ENCODE results near the gene PUM2.
"Not testable (repeated sequence)": the region's sequence is repeated elsewhere in the genome, so short reads cannot be mapped to it uniquely, and the experiment has no call there.

The PUM2 gene

GRCh38 chr2:20369366-20369765, 18.7 kb upstream of the PUM2 start:
- no peak for DNase-seq (ENCODE audit: low read depth in 3 of 3)

GRCh38 chr2:20368706-20369105, 18.1 kb upstream of the PUM2 start:
- DNase-seq (ENCODE audit: low read depth in 3 of 3), result no peak

GRCh38 chr2:20367929-20368328, 17.3 kb upstream of the PUM2 start:
- not testable (repeated sequence) for DNase-seq (ENCODE audit: low read depth in 3 of 3)

DNA sequence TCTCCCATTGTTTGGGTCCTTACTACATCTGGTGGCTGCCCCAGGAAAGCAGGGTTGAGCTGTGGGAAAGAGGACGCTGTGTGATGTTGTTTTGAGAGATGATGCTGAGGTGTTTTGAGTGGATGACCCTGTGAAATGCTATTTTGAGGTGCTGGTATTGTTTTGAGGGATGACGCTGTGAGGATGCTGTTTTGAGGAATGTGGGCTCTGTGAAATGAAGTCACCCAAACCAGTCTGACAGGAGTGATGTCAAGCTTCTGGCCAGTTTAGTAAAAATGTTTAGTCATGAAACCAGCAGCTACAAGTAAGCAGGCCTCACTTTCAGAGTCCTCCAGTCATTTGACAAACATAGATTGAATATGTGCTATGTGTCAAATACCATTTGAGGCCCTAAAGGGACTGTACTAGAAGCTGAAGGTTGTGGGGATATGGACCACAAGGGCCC, 16.1 kb upstream of the PUM2 start:
- DNase-seq (ENCODE audit: low read depth in 3 of 3), result no peak

GRCh38 chr2:20365249-20365817, 14.7 kb upstream of the PUM2 start:
- no peak for DNase-seq (ENCODE audit: low read depth in 3 of 3)

- DNase-seq (ENCODE audit: low read depth in 3 of 3), result no peak
Measured at GRCh38 chr2:20363578-20363977, 12.9 kb upstream of the PUM2 start.

GRCh38 chr2:20362701-20363435, 12.2 kb upstream of the PUM2 start:
- no peak for DNase-seq (ENCODE audit: low read depth in 3 of 3)

GRCh38 chr2:20361893-20362292, 11.2 kb upstream of the PUM2 start:
- DNase-seq (ENCODE audit: low read depth in 3 of 3), result no peak

DNA sequence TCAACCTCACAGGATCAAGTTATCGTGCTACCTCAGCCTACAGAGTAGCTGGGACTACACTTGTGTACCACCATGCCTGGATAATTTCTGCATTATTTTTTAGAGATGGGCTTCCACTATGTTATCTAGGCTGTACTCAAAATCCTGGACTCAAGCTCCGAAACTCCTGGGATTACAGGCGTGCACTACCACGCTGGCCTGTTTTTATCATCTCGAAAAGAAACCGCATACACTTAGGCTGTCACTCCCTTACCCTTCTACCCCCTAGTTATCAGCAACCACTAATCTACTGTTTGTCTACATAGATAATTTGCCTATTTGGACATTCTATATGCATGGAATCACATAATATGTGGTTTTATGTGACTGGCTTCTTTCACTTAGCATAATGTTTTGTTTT, 8.5 kb upstream of the PUM2 start:
- no peak for DNase-seq (ENCODE audit: low read depth in 3 of 3)

DNA sequence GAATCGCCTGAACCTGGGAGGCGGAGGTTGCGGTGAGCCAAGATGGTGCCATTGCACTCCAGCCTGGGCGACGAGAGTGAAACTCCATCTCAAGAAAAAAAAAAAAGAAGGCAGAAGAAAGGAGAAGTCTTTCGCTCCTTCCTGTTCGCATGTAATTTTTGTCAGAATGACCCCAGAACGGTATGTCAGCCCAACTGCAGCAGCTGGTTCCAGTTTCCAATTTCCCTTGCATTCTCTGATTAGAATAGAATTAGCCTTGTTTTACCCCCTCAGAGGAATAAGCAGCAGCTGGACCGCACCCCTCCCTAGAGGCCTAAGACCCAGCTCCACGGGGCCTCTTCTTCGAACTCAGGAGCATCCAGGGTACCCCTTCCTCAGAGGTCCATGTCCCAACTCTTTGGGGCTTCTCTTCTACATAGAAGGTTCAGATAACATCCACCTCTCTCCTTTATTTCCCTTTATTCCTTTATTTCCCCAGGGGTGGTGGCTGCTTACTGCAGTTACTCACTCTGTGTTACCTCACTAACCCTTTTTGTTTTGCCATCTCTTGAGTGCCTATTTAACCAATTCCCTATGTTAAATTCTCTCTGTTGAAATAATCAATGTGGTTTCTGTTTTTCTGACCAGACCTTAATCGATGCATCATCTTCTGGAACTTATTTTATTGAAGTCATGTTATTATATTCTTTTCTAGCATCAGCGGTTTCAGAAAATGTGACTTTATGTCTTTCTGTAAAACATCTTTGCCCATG, 7.2 kb upstream of the PUM2 start:
- DNase-seq (ENCODE audit: low read depth in 3 of 3), result no peak

DNA sequence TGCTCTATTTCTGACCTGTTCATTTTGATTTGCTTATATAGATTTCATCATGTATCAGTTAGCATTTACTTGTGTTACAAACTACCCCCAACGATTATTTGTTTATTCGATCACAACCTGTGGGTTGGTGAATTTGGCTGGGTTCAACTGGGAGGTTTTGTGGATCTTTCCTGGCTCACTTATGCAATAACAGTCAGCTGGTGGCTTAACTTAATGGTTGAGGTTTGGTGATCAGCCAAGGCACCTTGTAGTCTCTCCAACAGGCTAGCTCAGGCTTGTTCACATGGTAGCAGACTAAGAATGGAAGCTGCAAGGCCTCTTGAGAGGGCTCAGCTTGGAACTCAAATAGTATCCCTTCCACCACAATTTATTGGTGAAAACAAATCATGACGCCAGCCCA, 5.4 kb upstream of the PUM2 start:
- no peak for DNase-seq (ENCODE audit: low read depth in 3 of 3)

DNA sequence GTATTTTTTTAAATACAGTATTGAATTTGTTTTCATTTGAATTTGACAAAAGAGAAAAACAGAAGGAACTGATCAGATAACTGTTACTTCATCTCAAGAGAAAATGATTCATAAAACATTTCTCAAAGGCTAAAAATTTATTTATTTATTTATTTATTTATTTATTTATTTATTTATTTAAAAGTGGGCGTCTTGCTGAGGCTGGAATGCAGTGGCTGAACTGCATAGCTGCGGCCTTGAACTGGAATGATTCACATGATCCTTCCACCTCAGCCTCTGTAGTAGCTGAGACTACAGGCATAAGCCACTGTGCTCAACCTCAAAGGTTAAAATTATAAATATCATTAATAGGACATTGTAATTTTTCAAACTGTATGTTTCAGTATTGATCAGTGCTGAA, 4.5 kb upstream of the PUM2 start:
- DNase-seq (ENCODE audit: low read depth in 3 of 3), result no peak

DNA sequence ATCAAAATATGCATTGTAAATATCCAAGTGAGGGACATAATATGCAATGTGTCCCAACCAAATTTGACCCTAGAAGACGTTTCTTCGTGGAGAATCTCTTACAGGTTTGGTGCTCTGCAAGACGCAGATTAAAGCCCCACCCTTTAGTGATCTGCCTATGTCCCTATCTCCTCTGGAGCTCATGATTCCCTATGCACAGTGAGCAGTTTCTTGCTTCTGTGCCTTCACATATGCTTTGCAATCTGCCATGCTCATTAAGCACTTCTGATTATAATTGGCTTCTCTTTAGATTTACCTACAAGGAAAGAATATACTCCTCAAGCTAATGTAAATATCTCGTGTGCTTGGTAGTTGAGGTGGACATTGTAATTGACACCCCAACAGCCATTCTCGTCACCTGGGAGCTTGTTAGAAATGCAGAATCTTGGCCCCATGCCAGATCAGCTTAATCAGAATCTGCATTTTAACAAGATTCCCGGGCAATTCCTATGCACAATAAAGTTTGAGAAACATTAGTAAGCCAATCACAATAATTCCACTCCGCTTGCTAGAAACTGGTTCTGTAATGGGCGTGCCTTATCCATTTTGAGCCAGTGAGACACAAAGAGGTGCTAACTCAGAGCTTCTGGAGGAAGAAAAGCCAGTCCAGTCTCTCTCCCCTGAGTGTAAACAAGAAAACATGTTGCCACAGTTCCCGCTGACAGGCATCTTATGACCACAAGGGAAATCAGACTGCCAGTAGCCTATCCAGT, 2.8 kb upstream of the PUM2 start:
- DNase-seq (ENCODE audit: low read depth in 3 of 3), result no peak

- no peak for DNase-seq (ENCODE audit: low read depth in 3 of 3)
Measured at GRCh38 chr2:20352581-20353216, 2.1 kb upstream of the PUM2 start.

GRCh38 chr2:20352230-20352578, 1.6 kb upstream of the PUM2 start:
- no peak for DNase-seq (ENCODE audit: low read depth in 3 of 3)

GRCh38 chr2:20351555-20352229, 1.0 kb upstream of the PUM2 start:
- DNase-seq (ENCODE audit: low read depth in 3 of 3), result no peak

- peak; percentile 23 to 54 (median 49) for DNase-seq (ENCODE audit: low read depth in 3 of 3)
Measured at GRCh38 chr2:20350041-20350712, 467 bp downstream of the PUM2 start.

DNA sequence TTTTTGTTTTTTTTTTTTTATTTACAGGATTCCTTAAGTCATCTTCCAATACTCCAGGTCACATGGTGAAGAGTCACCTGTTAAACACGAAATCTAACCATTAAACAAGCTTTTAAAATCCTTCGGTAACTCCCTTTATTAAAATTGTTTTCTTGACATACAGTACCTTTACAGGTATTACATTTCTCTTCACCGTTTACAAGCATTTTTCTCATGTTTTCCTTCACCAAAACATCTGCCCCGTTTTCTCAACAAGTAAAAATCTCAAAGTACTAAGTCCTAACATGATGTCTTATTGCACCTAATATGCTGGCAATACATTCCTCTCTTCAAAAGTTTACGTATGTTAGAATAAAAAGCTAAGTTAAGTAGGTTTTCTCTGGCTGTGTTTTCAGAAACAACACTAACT, 1.1 kb downstream of the PUM2 start:
- no peak for DNase-seq (ENCODE audit: low read depth in 3 of 3)

- DNase-seq (ENCODE audit: low read depth in 3 of 3), result no peak
Measured at GRCh38 chr2:20348542-20348941, 2.1 kb downstream of the PUM2 start.

DNA sequence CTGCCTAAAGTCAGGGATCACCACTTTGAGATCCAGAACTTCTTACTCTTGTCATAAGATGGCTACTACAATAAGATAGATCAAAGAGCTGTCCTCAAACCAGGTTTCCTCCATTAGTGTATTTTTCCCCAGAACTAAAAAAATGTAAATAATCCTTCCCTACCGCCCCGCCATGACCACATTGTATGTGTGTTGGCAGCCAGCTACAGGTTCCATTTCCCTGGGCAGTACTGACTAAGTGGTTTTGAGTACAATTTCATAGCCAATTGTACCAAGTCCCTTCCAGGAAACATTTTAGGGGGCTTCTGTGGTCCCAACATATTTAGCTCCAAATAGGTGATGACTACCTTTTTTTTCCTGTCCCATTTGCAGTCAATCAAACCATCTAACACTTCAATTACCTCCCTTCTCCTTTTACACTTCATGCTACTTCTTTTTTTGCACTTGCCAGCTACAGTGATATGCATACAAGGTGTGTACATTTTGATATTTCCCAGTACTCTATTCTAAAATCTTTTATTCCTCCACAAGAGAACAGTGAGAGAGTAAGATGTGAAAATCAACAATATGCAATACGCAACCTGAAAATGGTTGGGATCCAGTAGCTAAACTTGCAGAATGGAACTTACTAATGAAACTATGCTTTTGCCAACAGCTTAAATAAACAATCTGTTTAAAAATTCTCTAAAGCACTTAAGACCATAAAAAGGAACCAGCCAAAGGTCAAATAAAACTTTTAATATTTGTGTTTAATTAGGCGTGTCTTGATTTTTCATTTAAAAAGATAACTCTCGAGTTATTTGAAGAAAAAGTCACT, 3.9 kb downstream of the PUM2 start:
- DNase-seq (ENCODE audit: low read depth in 3 of 3), result no peak
